Measurements from ENCODE around the gene STOX1.
A peak's percentile ranks its signal among the peaks of the same experiment; 100 is the strongest.
"Not testable (repeated sequence)": the region's sequence is repeated elsewhere in the genome, so short reads cannot be mapped to it uniquely, and the experiment has no call there.

Gene STOX1

GRCh38 chr10:68828083-68828601, 811 bp downstream of the STOX1 start:
- DNase-seq: peak; percentile 73

GRCh38 chr10:68828833-68829232, 1.5 kb downstream of the STOX1 start:
- no peak for DNase-seq

DNA sequence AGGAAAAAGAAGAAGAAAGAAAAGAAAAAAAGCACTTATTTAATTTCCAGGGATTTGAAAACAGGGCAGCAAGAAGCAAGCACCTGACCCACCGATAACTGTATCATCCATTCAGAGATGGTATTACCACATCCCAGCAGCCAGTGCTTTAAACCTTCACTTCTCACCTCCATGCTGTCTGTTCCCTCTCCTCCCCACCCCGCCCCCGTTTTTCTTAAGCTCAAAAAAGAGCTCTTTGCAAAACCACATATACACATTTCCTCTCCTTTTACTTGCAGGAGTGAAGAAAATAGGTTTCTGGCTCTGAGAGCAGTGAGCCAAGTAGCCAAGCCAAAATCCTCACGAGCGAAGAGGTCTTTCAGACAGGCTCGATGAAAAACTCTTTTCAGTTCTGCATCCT, 2.2 kb downstream of the STOX1 start:
- no peak for DNase-seq

DNA sequence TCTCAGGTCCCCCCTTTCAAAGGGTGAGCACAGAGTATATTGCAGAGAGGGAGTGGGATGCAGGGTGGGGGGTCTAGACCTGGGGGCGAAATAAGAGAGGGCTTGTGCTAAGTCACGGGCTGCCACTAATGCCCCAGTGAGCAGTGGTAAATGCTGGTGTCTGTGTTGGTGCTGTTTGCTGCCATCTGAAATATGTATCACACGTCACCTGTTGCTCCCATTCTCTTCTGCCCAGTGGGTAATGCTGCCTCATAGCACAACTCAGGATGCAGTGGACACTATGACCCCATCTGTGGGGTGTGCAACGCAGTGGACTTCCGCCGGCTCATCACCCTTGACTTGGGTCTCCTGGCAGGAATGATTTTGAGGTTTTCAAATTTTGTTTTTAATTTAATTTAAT, 2.6 kb downstream of the STOX1 start:
- DNase-seq: no peak

- DNase-seq: no peak
Measured at GRCh38 chr10:68831961-68832455, 4.7 kb downstream of the STOX1 start.

- no peak for DNase-seq
Measured at GRCh38 chr10:68832601-68833000, 5.3 kb downstream of the STOX1 start.

DNA sequence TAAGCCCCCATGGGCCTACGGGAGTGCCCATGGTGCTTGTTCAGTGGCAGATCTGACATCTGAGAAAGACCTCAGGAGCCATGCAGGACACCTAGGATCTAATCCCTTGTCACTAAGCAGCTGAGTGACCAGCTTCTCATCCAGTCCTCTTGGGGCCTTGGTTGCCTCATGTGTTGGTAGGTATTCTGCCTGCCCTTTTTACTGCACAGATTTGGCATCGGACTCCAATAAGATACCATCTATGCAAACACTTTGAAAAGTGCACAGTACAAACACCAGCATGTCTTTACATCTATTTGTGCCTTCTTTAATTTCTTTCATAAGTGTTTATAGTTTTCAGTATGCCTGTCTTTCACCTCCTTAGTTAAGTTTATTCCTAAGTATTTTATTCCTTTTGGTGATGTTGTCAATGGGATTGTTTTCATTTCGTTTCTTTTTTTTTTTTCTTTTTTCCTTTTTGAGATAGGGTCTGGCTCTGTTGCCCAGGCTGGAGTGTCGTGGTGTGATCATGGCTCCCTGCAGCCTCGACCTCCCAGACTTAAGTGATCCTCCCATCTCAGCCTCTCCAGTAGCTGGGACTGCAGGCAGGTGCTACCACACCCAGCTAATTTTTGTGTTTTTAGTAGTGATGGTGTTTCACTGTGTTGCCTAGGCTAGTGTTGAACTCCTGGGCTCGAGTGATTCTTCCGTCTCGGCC, 10.4 kb downstream of the STOX1 start:
- DNase-seq: no peak

DNA sequence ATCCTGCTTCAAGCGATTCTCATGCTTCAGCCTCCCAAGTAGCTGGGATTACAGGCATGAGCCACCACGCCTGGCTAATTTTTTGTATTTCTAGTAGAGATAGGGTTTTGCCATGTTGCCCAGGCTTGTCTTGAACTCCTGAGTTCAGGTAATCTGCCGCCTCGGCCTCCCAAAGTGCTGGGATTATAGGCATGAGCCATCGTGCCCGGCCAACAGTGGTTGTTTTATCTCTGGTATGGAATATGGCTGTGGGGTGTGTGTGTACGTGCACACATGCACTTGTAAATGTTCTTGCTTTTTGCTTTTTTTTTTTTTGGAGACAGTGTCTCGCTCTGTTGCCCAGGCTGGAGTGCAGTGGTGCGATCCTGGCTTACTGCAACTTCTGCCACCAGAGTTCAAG, 13.3 kb downstream of the STOX1 start:
- DNase-seq: not testable (repeated sequence)

GRCh38 chr10:68848281-68848680, 20.9 kb downstream of the STOX1 start:
- no peak for DNase-seq

DNA sequence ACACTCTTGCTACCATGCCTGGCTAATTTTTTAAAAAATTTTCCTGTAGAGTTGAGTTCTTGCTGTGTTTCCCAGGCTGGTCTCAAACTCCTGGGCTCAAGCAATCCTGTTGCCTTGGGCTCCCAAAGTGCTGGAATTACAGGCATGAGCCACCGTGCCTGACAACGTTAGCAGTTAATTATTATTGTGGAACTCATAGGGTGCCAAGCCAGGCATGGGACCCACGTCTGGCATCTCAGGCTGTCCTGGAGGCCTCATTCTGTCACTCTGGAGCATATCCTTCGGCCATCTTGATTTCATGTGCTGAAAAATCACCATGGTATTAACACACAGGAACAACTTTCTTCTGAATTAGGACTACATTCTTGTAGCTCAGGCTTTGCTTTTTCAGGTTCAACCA, 21.5 kb downstream of the STOX1 start:
- no peak for DNase-seq

DNA sequence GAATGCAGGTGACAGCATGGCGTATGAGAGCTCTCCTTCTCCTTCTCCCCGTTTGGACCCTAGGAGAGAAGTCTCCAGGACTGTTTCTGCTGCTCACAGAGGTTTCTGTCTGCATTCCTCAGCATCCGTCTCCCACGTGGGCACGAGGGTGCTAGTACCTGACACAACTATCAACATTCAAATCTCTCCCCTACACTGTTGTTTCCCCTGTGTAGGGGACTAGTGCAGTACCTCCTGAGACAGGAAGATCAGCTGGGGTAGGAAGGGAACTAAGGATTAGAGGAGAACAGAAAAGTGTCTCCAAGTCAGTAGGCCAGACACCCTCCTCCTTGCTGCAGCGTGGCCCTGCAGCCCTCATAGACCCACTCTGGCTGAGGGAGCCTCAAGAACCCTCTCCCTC, 29.0 kb downstream of the STOX1 start:
- DNase-seq: no peak

DNA sequence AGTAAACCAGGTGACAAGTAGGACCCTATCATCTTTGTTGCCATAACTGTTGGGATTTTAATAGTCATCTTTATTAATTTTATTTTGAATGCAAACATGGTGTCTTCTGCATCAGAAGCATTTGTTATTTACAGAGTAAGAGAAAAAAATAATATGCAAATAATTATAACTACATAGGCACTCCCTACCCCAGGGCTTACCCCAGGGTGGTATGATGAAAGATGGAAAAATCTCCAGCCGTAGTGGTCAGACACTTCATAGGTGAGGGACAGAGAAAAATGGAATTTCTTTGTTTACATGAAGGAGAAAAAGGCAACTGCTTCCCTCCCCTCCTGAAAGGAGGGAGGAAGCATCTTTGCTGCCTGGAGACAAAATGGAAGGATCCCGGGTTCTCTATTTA, 29.7 kb downstream of the STOX1 start:
- DNase-seq: no peak

- no peak for DNase-seq
Measured at GRCh38 chr10:68861253-68861652, 33.9 kb downstream of the STOX1 start.

DNA sequence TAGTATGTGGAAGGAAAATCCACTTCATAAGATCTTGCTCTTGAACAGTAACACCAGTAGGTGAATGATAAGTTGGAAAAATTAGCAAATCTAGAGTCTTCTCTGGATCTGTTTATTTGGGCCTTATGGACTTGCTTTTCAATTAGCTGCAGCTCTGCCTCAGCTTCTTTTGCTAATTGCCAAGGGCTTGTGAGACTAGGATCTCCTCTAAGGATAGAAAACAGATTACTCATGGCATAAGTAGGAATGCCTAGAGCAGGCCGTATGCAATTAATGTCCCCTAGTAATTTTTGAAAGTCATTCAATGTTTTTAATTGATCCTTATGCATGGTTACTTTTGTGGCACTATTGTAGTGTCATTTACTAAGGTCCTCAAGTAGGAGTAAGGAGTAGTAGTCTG, 37.3 kb downstream of the STOX1 start:
- DNase-seq: no peak

DNA sequence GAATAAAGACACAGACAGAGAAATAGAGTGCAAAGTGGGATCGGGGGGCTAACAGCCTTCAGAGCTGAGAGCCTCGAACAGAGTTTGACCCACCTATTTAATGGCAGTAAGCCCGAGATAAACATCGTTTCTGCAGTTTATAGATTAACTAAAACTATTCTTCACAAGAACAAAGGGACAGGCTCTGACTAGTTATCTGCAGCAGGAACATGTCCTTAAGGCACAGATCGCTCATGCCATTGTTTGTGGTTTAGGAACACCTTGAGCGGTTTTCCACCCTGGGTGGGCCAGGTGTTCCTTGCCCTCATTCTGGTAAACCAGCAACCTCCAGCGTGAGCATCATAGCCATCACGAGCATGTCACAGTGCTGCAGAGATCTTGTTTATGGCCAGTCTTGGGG, 40.8 kb downstream of the STOX1 start:
- not testable (repeated sequence) for DNase-seq

- DNase-seq: no peak
Measured at GRCh38 chr10:68869623-68870022, 42.3 kb downstream of the STOX1 start.

- DNase-seq: no peak
Measured at GRCh38 chr10:68870061-68870460, 42.7 kb downstream of the STOX1 start.

GRCh38 chr10:68870545-68871104, 43.3 kb downstream of the STOX1 start:
- DNase-seq: no peak

DNA sequence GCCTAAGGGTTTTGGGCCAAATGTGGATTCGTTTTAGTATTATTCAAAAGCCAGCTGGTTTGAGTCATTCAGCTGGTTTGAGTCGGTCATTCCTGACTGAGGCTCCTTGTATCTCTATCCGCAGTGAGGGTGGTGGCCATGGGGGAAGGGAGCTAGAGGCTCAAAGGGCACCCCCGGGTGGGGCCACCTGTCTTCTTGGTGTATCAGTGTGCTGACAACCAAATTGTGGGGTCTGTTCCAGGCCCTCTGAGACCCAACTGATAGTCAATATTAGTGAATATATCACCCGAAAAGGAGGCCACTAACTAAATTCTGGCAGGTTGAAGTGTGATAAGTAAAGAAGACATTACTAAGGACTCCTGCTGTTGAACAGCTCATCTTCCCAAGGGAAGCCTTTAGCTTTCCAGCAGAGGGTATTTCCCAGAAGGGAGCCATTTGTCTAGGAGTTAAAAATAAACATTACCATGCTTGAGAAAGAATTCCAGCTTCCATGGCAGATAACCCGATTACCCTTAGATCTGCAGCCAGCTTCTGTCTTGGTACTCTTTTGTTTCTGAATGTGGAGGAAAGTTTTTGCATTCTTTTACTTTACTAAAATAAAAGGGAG, 43.9 kb downstream of the STOX1 start:
- DNase-seq: no peak

DNA sequence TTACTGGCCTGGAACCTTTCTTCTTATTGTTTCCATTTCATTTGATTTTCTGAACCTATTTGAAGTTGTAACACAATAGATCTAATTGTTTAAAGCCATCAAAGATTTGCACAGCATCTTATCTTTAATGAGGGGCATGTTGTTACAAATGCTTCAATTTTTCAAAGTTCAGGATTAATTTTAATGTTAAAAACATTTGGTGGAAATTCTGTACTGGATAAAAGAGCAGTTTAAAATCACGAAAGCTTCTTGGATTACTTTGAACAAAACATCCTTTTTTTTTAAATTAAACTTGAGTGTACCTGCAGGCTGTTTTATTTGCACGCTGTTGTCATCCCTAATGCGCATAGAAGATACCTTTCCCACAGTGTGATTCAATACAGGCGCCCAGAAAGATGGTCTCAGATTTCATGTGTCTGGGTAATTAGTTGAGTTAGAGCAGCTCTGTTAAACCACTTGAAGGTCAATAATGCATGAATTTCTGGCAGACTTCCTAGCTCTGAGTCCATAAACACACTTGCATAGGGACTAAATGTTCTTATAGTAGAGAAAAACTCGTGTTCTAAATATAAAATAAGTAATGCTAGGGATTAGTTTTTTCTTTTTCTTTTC, 44.5 kb downstream of the STOX1 start:
- no peak for DNase-seq

DNA sequence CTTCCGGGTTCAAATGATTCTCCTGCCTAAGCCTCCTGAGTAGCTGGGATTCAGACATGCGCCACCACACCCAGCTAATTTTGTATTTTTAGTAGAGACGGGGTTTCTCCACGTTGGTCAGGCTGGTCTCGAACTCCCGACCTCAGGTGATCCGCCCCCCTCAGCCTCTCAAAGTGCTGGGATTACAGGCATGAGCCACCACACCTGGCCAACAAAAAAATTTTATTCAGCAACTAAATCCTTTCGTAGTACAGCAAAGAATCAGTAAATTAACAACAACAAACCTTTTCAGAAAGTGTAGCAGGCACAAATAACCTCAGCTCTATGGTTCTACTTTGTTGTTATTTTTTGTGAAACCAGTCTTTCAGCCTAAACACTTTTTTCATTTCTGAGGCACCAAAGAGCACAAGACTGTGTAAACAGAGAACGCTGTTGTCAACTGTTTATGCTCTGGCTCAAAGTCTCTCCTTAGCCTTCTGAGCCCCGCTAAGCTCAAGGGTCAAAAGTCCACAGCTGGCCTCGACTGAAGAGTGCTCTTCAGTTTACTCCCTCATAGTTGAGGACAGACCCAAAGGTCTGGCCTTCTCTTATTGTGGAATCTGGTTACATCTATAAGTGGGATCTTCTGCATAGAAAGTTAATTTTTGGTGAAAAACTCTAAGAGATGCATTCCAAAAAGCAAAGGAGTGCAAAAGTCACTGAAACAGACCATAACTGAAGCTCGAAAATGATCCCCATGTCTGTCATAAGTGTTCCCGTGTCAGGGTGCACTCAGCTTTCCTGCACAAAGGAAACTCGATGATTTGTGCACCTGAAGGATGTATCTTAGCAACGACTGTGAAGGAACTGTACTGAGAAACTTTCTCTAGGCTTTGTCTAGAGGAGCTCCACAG, 49.2 kb downstream of the STOX1 start:
- DNase-seq: peak; percentile 53

- DNase-seq: no peak
Measured at GRCh38 chr10:68877482-68878110, 50.3 kb downstream of the STOX1 start.
